Natural killer cell (primary cell): ENCODE results near the gene PEX3. TPM values are rescaled to one million over a fixed set of nuclear protein-coding genes. Genes with fewer than 3 reads are reported as not detected.

Experiments used
- ATAC-seq, 3 donors: fragments of 150-1000 bp in 2 of 3; fragments of 200-7000 bp in 1 of 3; cut with Tn5 transposase; 1 replicate in 1 of 3; 2 replicates in 2 of 3; pipeline ENCODE4 v1.10.0; 2021; ENCODE audit warnings: mild to moderate bottlenecking in 2 of 3, moderate library complexity in 2 of 3
- DNase-seq, 2 donors: peaks; one replicate each; pipeline versions ENCODE4 v3.0.0 to v3.0.0-alpha.2; 2013 to 2021; ENCODE audit warnings: mixed read lengths in 1 of 2
- H3K27ac ChIP-seq: one replicate; pipeline ENCODE4 v1.5.1; 2013; ENCODE audit warnings: mild to moderate bottlenecking, low read length
- H3K27me3 ChIP-seq: one replicate; pipeline ENCODE4 v1.6.1; 2013; ENCODE audit warnings: low read length; ENCODE audit not compliant: control insufficient read depth, insufficient read depth
- H3K36me3 ChIP-seq: one replicate; pipeline ENCODE4 v1.6.1; 2013; ENCODE audit warnings: low read length; ENCODE audit not compliant: control insufficient read depth, insufficient read depth
- H3K4me1 ChIP-seq: one replicate; pipeline ENCODE4 v1.6.1; 2013; ENCODE audit warnings: low read length; ENCODE audit not compliant: control insufficient read depth, insufficient read depth
- H3K4me3 ChIP-seq: one replicate; pipeline ENCODE4 v1.5.1; 2013; ENCODE audit warnings: low read length
- H3K9me3 ChIP-seq: one replicate; pipeline ENCODE4 v1.6.1; 2013; ENCODE audit warnings: low read length; ENCODE audit not compliant: control insufficient read depth, insufficient read depth
- H3K27ac Mint-ChIP-seq, 2 donors: one replicate each; pipeline ENCODE4 v1.8.0; 2022; ENCODE audit warnings: mild to moderate bottlenecking in 2 of 2, mixed read lengths in 2 of 2, moderate library complexity in 1 of 2
- H3K27me3 Mint-ChIP-seq, 2 donors: one replicate each; pipeline ENCODE4 v1.8.0; 2022; ENCODE audit warnings: low read depth in 2 of 2, mixed read lengths in 2 of 2
- H3K36me3 Mint-ChIP-seq: one replicate; pipeline ENCODE4 v1.8.0; 2022; ENCODE audit warnings: mixed read lengths
- H3K4me1 Mint-ChIP-seq, 2 donors: one replicate each; pipeline ENCODE4 v1.8.0; 2022; ENCODE audit warnings: mixed read lengths in 2 of 2
- H3K4me3 Mint-ChIP-seq: one replicate; pipeline ENCODE4 v1.8.0; 2022; ENCODE audit warnings: mild to moderate bottlenecking, moderate library complexity, mixed read lengths
- H3K9me3 Mint-ChIP-seq, 2 donors: one replicate each; pipeline ENCODE4 v1.8.0; 2022; ENCODE audit warnings: mixed read lengths in 2 of 2
- WGBS: methylation state at CpG from one replicate; pipeline ENCODE4 v1.1.7; 2013; ENCODE audit warnings: missing lambda C conversion rate; ENCODE audit not compliant: insufficient coverage; 5-methylcytosine and 5-hydroxymethylcytosine counted together
- intact Hi-C: fragments of 100-400 bp; cut with micrococcal nuclease; formaldehyde crosslinking; loops from one replicate; pipeline ENCODE4 v1.14.2; 2022
- total RNA-seq, 4 donors: library from RNA; stranded (reverse); fragments of 120-200 nt in 1 of 4; gene quantifications; one replicate each; pipeline versions ENCODE4 v1.2.3 to v1.2.4, GENCODE V29; 2013 to 2022
- TF ChIP-seq, protein P1 (sequence below): fragments of 200-600 bp; IDR thresholded peaks from one replicate; pipeline ENCODE4 v1.8.0; 2022; ENCODE audit warnings: antibody characterized with exemption

The PEX3 gene, protein sequence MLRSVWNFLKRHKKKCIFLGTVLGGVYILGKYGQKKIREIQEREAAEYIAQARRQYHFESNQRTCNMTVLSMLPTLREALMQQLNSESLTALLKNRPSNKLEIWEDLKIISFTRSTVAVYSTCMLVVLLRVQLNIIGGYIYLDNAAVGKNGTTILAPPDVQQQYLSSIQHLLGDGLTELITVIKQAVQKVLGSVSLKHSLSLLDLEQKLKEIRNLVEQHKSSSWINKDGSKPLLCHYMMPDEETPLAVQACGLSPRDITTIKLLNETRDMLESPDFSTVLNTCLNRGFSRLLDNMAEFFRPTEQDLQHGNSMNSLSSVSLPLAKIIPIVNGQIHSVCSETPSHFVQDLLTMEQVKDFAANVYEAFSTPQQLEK
- 10 to 100 TPM; 10.2 to 16.0 (median 14.2) TPM for total RNA-seq
- total RNA-seq (2013), result 34.3 TPM

DNA sequence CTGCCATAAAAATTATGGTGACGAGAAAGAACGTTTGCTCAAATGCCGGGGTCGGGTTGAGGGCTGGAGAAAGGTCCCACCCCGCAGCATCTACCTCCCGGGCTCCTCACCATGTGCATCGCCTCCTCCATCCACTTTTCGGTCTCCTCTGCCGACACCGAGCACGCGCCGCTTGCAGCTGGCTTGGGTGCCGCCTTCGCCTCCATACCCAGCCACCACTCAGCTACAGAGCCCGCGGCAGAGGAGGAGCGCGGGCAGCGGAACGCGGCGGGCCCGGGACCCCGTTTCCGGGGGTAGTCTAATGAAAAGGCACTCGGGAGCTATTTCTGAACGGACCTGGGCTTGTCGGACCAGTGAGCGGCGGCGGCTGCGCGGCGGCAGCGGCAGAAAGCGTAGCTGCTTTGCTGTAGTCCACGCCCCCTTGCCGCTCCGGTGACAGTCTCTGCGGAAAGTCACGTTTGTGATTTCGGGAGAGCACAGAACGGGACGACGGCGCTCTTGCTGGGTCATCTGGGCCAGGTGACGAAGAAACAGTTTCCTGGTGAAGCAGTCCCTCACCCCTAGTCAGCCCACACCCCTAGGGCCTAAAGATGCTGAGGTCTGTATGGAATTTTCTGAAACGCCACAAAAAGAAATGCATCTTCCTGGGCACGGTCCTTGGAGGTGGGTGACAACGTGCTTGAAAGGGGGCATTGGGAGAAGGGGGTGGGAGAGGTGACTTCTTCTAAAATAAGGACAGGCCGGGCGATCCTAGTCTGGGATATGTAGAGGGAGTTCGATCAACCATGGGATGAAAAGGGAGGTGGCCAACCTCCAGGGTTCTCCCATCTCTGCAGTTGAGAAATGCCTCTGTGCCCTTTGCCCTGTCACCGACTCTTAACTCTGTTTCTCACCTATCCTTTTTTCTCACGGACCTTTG lies at the start of gene PEX3, which contains the start of gene ADAT2:
TSS of gene PEX3 (plus strand) at position 353 of the 919 bp plus-strand sequence. CDS start at position 591, 238 bp downstream.
TSS of gene ADAT2 (minus strand) at position 243 of the 919 bp plus-strand sequence. CDS start at position 206, 37 bp downstream.
- Histone ChIP-seq H3K27me3 (no peaks in the 10 kb centered on the region), H3K27ac (peak within 1 kb of the TSS; percentile 73), H3K9me3 (no peaks in the 10 kb centered on the region), H3K36me3 (no peaks in the 10 kb centered on the region), H3K4me3 (peak within 1 kb of the TSS; percentile 83), H3K4me1 (peaks cover 5% of the 10 kb centered on the region)
- Mint-ChIP-seq H3K4me1 (peaks cover 32 to 42% of the 10 kb centered on the region in 2 donors), H3K27me3 (no peaks in the 10 kb centered on the region), H3K4me3 (peak within 1 kb of the TSS; percentile 99), H3K27ac (peak within 1 kb of the TSS; percentile 91 to 96), H3K36me3 (no peaks in the 10 kb centered on the region), H3K9me3 (no peaks in the 10 kb centered on the region)
- intact Hi-C loops, result loop anchor here (1.0 to 5.0 kb wide), 4 partner anchors 53 to 1304 kb away; partner anchors contain the start of genes FUCA2, LTV1, NMBR and VTA1
- TF ChIP-seq, protein P1, sequence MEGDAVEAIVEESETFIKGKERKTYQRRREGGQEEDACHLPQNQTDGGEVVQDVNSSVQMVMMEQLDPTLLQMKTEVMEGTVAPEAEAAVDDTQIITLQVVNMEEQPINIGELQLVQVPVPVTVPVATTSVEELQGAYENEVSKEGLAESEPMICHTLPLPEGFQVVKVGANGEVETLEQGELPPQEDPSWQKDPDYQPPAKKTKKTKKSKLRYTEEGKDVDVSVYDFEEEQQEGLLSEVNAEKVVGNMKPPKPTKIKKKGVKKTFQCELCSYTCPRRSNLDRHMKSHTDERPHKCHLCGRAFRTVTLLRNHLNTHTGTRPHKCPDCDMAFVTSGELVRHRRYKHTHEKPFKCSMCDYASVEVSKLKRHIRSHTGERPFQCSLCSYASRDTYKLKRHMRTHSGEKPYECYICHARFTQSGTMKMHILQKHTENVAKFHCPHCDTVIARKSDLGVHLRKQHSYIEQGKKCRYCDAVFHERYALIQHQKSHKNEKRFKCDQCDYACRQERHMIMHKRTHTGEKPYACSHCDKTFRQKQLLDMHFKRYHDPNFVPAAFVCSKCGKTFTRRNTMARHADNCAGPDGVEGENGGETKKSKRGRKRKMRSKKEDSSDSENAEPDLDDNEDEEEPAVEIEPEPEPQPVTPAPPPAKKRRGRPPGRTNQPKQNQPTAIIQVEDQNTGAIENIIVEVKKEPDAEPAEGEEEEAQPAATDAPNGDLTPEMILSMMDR, result no peak
- peak; percentile 93 to 97 (median 96) for ATAC-seq
- peak; percentile 89 to 95 for DNase-seq
- under 1% methylated on average over 55 of the region's 56 CpGs for WGBS

DNA sequence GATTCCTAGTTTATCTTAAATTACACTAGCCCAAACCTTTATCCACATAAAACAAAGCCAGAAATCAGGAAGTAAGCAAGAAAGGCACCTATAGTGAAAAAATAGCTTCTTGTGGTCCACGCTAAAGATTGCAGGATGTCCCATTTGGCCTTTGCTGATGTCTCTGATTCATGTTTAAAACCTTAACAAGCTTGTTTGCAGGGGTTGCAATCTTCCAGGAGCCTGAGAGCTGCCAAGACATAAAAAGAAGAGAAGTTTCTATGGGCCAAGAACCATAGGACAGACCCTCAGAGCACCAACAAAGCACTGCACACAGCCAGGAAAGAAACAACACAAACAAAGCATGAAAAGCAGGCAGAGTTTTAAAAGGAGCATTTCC lies 49.5 kb upstream of the PEX3 start:
- TF ChIP-seq, protein P1, result no peak
- H3K4me3 ChIP-seq, result no peak overlapping the region
- no peaks in the 10 kb centered on the region for H3K9me3 Mint-ChIP-seq
- H3K36me3 Mint-ChIP-seq, result no peaks in the 10 kb centered on the region
- H3K4me1 Mint-ChIP-seq, result peaks cover 44 to 50% of the 10 kb centered on the region in 2 donors
- ATAC-seq (no peak), DNase-seq (no peak)
- peak overlapping the region; percentile 63 to 79 for H3K27ac Mint-ChIP-seq
- H3K27ac ChIP-seq, result no peak overlapping the region
- 36% methylated on average over 1 of the region's 1 CpG for WGBS
- H3K4me3 Mint-ChIP-seq, result no peak overlapping the region
- intact Hi-C loops, result no loop called here
- H3K4me1 ChIP-seq, result peaks cover 34% of the 10 kb centered on the region
- H3K27me3 ChIP-seq, result no peaks in the 10 kb centered on the region
- H3K36me3 ChIP-seq, result no peaks in the 10 kb centered on the region
- no peaks in the 10 kb centered on the region for H3K9me3 ChIP-seq
- H3K27me3 Mint-ChIP-seq, result peaks cover 0 to 3% of the 10 kb centered on the region in 2 donors

DNA sequence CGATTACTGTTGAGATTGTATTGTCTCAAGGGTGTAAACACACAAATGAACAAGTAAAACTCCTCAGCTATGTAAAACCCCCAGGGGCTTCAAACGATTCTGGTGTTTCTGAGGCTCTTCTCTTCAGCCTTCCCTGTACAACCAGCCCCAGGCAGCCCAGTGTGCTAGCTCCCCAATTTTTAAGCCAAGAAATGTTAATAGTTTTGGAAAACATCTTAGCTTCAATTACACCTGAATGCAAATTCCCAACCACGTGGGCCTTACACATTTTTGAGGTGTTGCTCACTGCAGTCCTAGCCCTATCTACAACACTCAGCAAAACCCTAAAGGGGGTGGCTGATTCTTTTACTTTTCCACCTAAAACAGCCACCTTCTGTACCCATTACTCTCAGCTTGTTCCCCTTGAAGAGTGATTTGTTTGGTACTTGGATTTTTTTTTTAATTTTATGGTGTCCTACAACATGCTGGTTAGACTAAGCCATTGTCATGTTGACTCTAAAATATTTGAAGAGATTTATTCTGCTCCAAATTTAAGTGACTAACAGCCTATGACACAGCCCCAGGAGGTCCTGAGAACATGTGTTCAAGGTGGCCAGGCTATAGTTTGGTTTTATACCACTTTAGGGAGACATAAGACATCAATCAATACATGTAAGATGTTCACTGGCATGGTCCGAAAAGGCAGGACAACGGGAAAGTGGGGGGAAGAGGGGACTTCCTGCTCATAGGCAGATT lies 48.8 kb upstream of the PEX3 start:
- no peaks in the 10 kb centered on the region for H3K36me3 ChIP-seq
- Mint-ChIP-seq H3K27me3 (peaks cover 0 to 3% of the 10 kb centered on the region in 2 donors), H3K27ac (no peak overlapping the region), H3K9me3 (no peaks in the 10 kb centered on the region), H3K4me1 (peaks cover 37 to 43% of the 10 kb centered on the region in 2 donors), H3K4me3 (no peak overlapping the region), H3K36me3 (no peaks in the 10 kb centered on the region)
- no peak for ATAC-seq
- H3K27me3 ChIP-seq, result no peaks in the 10 kb centered on the region
- TF ChIP-seq, protein P1, result no peak
- intact Hi-C loops, result no loop called here
- no peak overlapping the region for H3K4me3 ChIP-seq
- no peak overlapping the region for H3K27ac ChIP-seq
- H3K4me1 ChIP-seq, result peaks cover 27% of the 10 kb centered on the region
- no peaks in the 10 kb centered on the region for H3K9me3 ChIP-seq
- whole genome bisulfite sequencing, result 80% methylated on average over 5 of the region's 5 CpGs
- no peak for DNase-seq
